Breast epithelium (tissue), 4 donors: ENCODE measurements around the gene MIS12. TPM values are rescaled to one million over a fixed set of nuclear protein-coding genes. Genes with fewer than 3 reads are reported as not detected.

Experiments
- DNase-seq, 2 donors: peaks; one replicate each; pipeline ENCODE4 v3.0.0-alpha.2; 2019; ENCODE audit warnings: low spot score in 2 of 2
- H3K27ac ChIP-seq, 2 donors: fragments of 200-600 bp; sonication (generic) in 1 of 2; one replicate each; pipeline ENCODE4 v1.5.1; 2016 to 2019; ENCODE audit warnings: mild to moderate bottlenecking in 1 of 2
- H3K27me3 ChIP-seq, 2 donors: fragments of 200-600 bp; sonication (generic) in 1 of 2; one replicate each; pipeline versions ENCODE4 v1.5.1 to v1.6.0; 2017 to 2019; ENCODE audit warnings: control low read depth in 1 of 2, mild to moderate bottlenecking in 1 of 2
- H3K36me3 ChIP-seq: fragments of 200-600 bp; one replicate; pipeline ENCODE4 v1.5.1; 2019
- H3K4me1 ChIP-seq, 2 donors: fragments of 200-600 bp; sonication (generic); one replicate each; pipeline ENCODE4 v1.5.1; 2016 to 2019; ENCODE audit warnings: control low read depth in 1 of 2
- H3K4me3 ChIP-seq, 3 donors: fragments of 200-600 bp; sonication (generic); 1 replicate in 2 of 3; 2 replicates in 1 of 3; pipeline ENCODE4 v1.5.1; 2016 to 2019; ENCODE audit warnings: mild to moderate bottlenecking in 3 of 3, moderate library complexity in 2 of 3
- H3K9me3 ChIP-seq, 2 donors: fragments of 200-600 bp; sonication (generic) in 1 of 2; one replicate each; pipeline ENCODE4 v1.5.1; 2016 to 2019; ENCODE audit warnings: control low read depth in 1 of 2
- CTCF ChIP-seq, 3 donors: fragments of 450-650 bp; IDR thresholded peaks; one replicate each; pipeline ENCODE4 v1.5.1; 2016 to 2017; ENCODE audit warnings: antibody characterized with exemption in 3 of 3, mild to moderate bottlenecking in 3 of 3, moderate library complexity in 3 of 3
- POLR2A ChIP-seq: fragments of 450-650 bp; IDR thresholded peaks from one replicate; pipeline ENCODE4 v1.6.1; 2016; ENCODE audit warnings: antibody characterized with exemption, mild to moderate bottlenecking, moderate library complexity
- POLR2AphosphoS5 ChIP-seq, 3 donors: sonication (generic); formaldehyde crosslinking; IDR thresholded peaks; one replicate each; pipeline ENCODE4 v1.6.1; 2017; ENCODE audit warnings: antibody characterized with exemption in 3 of 3
- intact Hi-C: fragments of 100-400 bp; cut with DNase I; formaldehyde crosslinking; loops from one replicate; pipeline ENCODE4 v1.15.1; 2023; ENCODE audit warnings: low total_unique reads
- total RNA-seq, 3 donors: library from RNA; depleted of rRNA; stranded (reverse); fragments of >200 nt; gene quantifications; one replicate each; pipeline ENCODE4 v1.1.0, GENCODE V29; 2016

MIS12 gene
- total RNA-seq: 10 to 100 TPM; 12.3 to 16.5 (median 14.1) TPM

GRCh38 chr17:5486206-5487124 is at the start of gene MIS12:
Gene MIS12, plus strand, starts transcription at chr17:5486566. Its CDS starts 2,297 bp downstream, at chr17:5488863.
- intact Hi-C loops: no loop called here
- no peaks in the 10 kb centered on the region for H3K36me3 ChIP-seq

GRCh38 chr17:5437721-5438317 is 48.5 kb upstream of the MIS12 start:
- peaks cover 0 to 10% of the 10 kb centered on the region in 2 donors for H3K4me1 ChIP-seq
- no peaks in the 10 kb centered on the region for H3K27me3 ChIP-seq
- no peak for TF ChIP-seq POLR2A
- no peak for TF ChIP-seq POLR2AphosphoS5 (IDR thresholded peaks at IDR 0.05)
- no peak for TF ChIP-seq CTCF (IDR thresholded peaks at IDR 0.05)
- H3K4me3 ChIP-seq: peak overlapping the region; percentile 64 to 85 (median 80)
- peak overlapping the region; percentile 79 to 83 for H3K27ac ChIP-seq
- intact Hi-C loops: loop anchor here (10.0 kb wide), 1 partner anchor 1613 kb away; no protein-coding TSS in a partner anchor
- no peaks in the 10 kb centered on the region for H3K36me3 ChIP-seq
- no peak for DNase-seq
- H3K9me3 ChIP-seq: no peaks in the 10 kb centered on the region

More at GRCh38 chr17:5486206-5487124, at the start of gene MIS12:
- TF ChIP-seq POLR2A: peak; percentile 78
- no peak for TF ChIP-seq CTCF (IDR thresholded peaks at IDR 0.05)
- peak; percentile 93 to 95 (median 93) for TF ChIP-seq POLR2AphosphoS5 (IDR thresholded peaks at IDR 0.05)
- Histone ChIP-seq H3K27me3 (no peaks in the 10 kb centered on the region), H3K4me1 (peaks cover 5 to 7% of the 10 kb centered on the region in 2 donors), H3K9me3 (no peaks in the 10 kb centered on the region), H3K27ac (peak within 1 kb of the TSS; percentile 98 to 99), H3K4me3 (peak within 1 kb of the TSS; percentile 78 to 97 (median 95))
- DNase-seq: peak; percentile 99 to 100

GRCh38 chr17:5438716-5439445 is 47.5 kb upstream of the MIS12 start, which contains the start of gene C1QBP:
Gene C1QBP, minus strand, starts transcription at chr17:5439155. Its CDS starts 82 bp downstream, at chr17:5439073.
- H3K4me3 ChIP-seq: peak within 1 kb of the TSS; percentile 64 to 85 (median 80)
- no peaks in the 10 kb centered on the region for H3K27me3 ChIP-seq
- intact Hi-C loops: loop anchor here (10.0 kb wide), 1 partner anchor 1614 kb away; no protein-coding TSS in a partner anchor
- peak within 1 kb of the TSS; percentile 79 to 83 for H3K27ac ChIP-seq
- TF ChIP-seq POLR2A: no peak
- peak; percentile 95 to 99 (median 99) for TF ChIP-seq CTCF (IDR thresholded peaks at IDR 0.05)
- peak; percentile 42 to 63 (median 46) for TF ChIP-seq POLR2AphosphoS5 (IDR thresholded peaks at IDR 0.05)
- H3K4me1 ChIP-seq: peaks cover 0 to 10% of the 10 kb centered on the region in 2 donors
- peak; percentile 83 to 93 for DNase-seq
- no peaks in the 10 kb centered on the region for H3K9me3 ChIP-seq
- H3K36me3 ChIP-seq: no peaks in the 10 kb centered on the region

- H3K4me3 ChIP-seq: peak overlapping the region; percentile 64 to 85 (median 80)
- H3K4me1 ChIP-seq: peaks cover 0 to 10% of the 10 kb centered on the region in 2 donors
- DNase-seq: no peak
- H3K36me3 ChIP-seq: no peaks in the 10 kb centered on the region
- no peaks in the 10 kb centered on the region for H3K9me3 ChIP-seq
- no peaks in the 10 kb centered on the region for H3K27me3 ChIP-seq
- TF ChIP-seq CTCF (IDR thresholded peaks at IDR 0.05): peak in 1 of 3 donors; percentile 51
- TF ChIP-seq POLR2AphosphoS5 (IDR thresholded peaks at IDR 0.05): no peak
- H3K27ac ChIP-seq: peak overlapping the region; percentile 79 to 83
- intact Hi-C loops: loop anchor here (10.0 kb wide), 1 partner anchor 1615 kb away; no protein-coding TSS in a partner anchor
These were observed 47.0 kb upstream of the MIS12 start for GRCh38 chr17:5439446-5439764.
